Hepatic stellate cell (primary cell): ENCODE measurements around the gene SLC25A47.

ENCODE experiments used
- DNase-seq: peaks from one replicate; pipeline ENCODE4 v3.0.0; 2011; ENCODE audit warnings: low spot score

The SLC25A47 gene

DNA sequence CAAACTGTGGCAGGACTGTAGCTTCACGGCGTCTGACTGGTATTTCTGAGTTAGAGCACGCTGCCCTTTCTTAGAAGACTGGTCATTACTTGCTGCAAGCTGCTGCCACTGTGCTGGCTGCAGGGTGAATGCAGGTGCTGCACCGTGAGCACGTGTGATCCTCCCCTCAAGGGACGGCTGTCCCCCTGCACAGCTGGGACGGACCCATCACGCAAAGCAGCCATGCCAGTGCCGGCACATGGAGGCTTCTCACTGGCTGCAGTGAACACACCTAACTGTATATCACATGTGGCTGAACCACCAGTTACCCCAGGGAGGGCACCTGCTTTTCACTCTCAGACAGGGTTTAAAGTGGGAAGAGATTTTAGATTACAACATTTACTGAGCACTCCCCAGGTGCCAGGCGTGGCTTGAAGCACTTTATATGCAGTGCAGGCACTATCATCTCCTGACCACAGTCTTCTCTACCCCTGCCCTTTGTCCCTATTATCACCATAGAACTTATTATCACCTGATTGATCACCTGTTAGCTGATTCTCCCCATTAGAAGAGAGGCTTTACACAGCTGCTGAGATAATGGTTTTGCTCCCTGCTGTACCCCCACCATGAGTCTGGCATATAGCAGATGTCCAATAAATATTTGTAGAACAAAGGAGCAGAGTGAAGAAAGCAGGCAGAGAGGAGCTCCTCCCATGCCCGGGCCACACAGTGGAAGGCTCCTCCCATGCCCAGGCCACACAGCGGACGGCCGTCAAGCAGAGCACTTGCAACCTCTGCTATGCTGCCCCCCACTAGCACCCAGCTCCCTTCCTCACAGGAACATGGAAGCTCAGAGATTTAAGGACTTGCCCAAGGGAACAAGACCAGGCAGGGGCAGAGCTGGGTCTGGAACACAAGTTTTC, 25.9 kb downstream of the SLC25A47 start:
- no peak for DNase-seq

DNA sequence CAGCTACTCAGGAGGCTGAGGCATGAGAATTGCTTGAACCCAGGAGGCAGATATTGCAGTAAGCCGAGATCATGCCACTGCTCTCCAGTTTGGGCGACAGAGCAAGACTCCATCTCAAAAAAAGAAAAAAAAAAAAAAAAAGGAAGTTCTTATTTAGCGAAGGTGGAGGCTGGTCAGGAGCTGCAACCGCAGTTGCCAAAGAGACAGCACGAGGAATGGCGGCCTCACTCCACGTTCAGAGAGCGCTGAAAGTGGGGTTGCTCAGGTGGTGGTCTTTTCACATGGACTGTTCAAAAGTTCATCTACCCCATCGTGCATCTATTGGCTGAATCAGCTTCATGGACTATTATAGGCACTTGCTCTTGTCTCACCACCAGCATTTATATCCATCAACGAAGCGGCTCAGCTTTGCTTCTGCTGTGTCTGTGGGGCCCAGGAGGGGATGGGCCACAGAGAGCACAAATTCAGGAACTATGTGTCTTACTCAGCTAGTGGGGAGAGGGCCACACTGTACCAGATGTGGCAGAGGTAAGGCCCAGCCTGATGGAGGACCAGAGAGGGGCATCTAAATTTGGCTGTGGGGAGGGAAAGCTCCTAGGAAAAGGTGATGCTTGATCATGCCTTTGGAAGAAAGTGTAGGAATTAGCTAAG, 27.3 kb downstream of the SLC25A47 start:
- no peak for DNase-seq

DNA sequence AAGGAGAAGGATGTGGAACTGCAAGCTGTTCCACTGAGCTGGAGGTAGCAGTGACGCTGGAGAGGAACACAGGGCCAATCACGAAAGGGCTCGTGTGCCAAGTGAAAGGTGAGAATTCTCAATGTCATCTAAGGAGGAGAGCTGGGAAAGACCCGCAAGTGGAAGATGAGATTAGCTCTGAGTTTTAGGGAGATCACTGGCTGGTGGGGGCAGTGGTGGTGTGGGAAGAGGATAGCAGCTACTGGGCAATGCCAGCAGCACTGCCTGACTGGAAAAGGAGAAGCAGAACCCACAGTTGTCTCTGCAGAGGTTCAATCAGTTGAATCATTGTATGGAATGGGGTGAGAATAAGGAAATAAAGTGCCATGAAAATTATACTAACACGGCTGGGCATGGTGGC, 27.8 kb downstream of the SLC25A47 start:
- DNase-seq = no peak

DNA sequence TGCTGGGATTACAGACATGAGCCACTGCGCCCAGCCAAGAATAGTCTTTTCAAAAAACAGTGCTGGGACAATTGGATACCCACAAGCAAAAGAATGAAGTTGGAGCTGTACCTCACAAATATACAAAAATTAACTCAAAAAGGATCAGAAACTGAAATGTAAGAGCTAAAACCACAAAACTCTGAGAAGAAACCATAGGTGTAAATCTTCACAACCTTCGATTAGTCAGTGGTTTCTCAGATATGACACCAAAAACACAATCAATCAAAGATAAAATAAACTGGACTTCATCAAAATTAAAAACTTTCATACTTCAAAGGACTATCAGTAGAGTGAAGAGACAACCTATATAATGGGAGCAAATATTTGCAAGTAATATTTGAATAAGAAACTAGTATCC, 35.3 kb downstream of the SLC25A47 start:
- no peak for DNase-seq

DNA sequence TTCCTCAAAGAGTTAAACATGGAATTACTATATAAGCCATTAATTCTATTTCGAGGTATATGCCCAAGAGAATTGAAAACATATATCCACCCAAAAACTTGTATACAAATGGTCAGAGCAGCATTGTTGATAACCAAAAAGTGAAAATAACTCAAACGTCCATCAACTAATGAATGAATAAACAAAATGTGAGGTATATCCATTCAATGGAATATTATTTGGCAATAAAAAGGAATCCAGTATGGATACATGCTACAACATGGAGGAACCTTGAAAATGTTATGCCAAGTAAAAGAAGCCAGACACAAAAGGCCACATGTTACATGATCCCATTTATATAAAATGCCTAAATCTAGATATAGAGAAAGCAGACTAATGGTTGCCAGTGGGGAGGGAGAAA, 36.0 kb downstream of the SLC25A47 start:
- DNase-seq = no peak

DNA sequence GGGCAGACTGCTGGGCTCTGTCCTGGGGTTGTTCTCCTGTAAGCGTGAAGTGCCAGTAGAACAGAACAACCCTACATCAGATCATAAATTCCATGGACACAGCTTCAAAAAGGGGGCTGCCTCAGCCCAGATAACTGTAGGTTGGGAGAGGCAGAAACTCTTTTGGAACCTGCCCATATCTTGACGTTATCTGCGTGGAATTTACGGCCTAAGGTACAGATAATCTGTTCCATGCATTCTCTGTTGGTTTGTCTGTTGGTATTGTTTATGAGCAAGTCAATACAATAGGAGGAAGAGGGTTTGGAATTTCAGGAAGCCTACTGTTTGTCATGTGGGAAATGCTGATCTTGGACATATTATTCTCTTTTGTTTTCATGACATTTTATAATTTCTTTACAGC, 36.7 kb downstream of the SLC25A47 start:
- DNase-seq = no peak

DNA sequence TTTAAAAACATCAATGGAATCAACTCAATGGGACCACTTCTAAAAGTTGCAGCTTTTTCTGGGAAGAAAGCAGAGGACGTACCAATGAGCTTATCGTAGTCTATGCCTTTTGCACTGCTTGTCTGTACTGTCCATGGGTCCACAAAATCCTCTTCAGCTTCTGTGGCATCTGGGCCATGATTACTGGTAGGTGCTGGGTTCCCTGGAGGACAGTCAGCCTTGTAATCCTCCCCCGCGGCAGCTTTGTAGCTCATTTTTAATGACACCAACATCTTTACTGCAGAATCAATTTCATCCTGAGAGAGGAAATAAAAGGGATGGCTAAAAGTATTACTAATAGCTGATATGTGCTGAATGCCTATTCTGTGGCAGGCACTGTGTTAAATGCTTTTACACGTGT, 38.5 kb downstream of the SLC25A47 start:
- DNase-seq = no peak

DNA sequence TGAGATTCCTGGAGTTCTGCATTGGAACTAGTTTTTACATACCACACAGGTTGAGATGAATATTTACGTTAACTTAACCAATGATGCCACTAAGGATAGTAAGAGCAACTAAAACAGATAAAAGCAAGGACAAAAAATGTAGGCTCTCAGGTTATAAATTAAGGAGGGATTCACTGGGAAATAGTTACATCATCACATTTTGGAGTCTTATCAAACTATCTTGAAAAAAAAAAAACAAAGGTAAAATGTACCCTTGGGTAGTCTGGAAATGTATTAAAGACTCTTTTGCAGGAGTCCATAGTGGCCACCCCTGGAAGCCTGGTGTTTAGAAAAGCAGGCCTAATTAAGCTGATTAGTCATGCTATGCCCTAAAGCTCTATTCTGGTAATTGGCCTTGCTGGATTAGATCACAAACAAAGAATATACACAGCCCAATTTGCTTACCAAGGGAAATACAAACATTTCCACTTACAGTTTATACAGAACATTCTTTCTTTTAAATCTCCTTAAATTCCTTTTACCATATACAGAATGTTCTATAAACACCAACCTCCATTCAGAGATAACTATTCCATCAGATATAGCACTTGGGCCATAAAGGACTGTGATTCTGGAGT, 39.3 kb downstream of the SLC25A47 start:
- DNase-seq = no peak

DNA sequence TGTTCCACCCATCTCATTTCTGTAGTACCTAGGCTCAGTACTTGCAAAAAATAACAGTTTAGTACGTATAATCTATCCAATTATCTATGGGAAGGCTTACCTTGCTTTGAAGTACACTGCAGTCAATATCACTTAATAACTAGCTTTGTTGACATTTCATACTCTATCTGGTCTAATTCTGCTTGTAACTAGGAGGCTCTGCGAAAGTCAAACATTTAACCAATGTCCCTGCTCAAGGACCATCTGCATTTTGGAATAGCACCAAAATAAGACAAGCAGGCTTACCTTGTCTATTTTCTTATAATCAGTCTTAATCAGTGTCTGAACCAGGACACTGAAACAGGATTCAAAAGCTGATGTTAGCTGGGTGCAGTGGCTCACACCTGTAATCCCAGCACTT, 39.9 kb downstream of the SLC25A47 start:
- DNase-seq = no peak

DNA sequence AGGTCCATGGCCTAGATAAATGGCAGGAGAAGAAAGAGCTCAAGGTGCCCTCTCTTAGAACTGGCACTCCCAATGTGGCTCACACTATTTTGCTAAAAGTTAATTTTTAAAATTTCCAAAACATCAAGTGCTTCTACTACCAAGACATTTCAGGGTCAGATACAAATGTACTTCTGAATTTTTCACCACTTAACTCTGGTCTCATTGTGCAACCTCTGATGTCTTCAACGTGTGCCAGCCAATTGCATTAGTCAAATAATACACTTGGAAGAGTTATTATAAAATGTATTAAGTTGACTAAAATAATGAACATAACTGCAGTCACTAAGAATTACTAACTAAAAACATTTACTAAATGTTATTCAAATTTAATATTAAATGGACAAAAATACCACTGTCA, 41.3 kb downstream of the SLC25A47 start:
- no peak for DNase-seq

DNA sequence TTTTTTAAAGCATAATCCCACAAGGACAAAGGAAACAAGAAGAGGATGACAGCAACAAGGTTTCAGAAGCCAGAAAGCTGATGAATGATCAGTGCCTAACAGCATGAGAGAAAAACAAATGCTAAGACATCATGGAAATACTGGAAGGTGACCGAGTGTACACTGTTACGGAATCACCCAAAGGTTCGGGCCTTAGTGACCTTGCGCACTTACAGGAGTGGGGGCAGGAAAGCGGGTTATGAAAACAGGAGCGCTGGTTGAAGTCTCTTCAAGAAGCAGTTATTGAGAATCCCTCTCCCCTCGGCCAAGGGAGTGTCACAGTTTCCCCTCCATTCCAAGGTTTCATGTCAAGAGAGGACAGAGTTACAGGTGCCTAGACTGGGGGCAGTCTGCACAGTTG, 42.6 kb downstream of the SLC25A47 start:
- no peak for DNase-seq

DNA sequence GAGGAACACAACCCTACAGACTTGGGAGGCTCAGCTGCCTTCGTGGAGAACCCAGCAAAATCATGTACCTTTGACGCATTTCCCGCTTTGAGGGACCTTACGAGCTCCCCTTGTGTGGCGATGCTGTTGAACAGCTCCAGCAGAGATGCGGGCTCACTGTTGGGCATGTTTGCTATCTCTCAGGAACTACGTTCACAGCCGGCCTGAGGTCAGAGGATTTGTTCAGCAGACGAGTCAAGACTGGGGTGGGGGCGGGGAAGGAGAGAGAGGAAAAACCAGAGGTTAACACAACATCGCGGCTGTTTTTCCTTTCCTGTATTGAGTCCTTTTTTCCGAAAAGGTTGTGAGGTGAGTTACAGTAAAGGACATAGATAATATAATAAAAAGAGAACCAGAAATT, 45.9 kb downstream of the SLC25A47 start:
- DNase-seq = no peak

DNA sequence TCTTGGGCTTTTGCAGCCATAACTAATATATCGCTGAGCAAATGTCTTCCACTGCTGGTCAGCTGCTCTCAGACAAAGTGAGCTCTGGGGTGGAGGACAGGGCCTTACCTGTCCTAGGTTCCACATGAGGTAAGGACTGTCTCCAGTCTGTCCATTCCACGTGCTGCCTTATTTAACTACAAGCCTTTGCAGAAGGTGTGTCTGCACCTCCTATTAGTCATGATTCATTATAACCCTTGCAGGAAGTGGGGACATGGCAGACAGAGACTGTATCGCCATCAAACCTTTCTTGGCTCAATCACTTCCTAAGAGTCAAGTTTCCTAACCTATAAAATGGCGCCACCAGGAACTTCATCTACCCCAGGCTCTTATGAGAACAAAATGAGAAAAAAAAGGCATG, 46.9 kb downstream of the SLC25A47 start:
- DNase-seq = no peak

DNA sequence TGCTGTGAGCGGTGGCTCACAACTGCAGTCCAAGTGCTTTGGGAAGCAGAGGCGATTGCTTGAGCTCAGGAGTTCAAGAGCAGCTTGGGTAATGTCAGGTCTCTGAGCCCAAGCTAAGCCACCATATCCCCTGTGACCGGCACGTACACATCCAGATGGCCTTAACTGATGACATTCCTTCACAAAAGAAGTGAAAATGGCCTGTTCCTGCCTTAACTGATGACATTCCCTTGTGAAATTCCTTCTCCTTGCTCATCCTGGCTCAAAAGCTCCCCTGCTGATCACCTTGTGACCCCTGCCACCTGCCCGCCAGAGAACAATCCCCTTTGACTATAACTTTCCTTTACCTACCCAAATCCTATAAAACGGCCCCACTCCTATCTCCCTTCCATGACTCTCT, 48.6 kb downstream of the SLC25A47 start:
- no peak for DNase-seq

DNA sequence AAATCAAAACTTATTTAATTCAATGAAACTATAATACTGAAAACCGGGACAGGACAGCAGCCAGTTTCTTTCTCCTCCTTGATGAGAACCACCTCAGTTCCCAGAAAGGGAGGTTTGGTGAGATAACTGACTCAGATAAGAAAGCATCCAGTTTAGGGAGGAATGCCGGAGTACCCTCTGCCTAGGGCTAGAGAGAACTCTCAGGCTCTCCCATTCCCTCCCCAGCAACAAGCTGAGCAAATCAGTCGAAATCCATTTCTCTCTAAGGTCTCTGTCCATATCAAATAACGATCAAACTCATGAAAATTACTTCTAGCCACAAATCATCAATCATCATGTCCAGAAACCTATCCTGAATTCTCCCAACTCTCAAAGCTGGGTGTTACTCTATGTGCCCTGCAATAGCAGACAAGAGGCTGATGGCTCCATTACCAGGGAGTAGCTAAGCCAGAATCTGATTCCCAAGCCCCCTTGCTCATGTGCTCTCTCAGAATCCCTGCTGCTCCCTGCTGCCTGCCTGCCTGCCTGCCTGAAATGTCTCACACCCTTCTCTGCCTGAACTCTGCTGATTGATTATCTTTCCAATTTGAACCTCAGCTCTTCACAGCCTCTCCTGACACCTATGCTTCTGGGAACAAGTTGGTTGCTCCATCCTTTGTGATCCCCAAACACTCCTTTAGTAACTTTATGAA, 49.4 kb downstream of the SLC25A47 start:
- DNase-seq = no peak

DNA sequence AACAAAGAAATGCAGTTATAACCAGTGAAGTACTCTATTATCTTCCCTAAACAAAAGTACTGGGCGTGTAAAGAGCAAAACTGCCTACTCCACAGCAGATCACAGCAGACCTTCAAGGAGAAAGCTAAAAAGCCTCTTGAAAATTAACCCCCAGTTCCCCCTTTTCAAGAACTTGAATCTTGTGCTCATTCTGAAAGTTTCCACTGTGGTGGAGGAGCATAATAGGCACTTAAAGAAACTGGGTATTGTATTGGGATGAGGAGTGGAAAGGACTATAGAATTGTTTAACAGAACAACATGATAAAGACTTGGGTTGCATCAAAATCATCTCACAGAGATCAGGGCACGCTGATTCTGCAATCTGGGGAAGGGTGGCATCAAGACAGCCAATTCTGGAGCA, 51.1 kb downstream of the SLC25A47 start:
- DNase-seq = no peak

DNA sequence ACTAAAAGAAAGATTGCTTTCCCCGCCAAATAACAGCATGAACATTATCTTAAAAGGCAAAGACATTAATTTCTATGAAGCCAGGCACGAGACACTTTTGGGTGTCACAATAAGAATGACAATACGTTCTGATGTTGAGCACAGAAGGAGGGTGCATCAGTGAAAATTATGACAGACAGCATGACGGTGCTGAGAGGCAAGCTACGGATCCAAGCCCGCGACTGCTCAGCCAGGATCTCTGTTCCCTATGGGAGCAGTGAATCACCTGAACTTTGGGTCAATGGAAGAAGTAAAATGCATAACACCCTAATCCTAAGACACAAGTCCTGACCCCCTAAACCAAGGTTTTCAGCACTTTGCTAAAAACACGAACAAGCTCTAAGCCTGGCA, 51.7 kb downstream of the SLC25A47 start:
- no peak for DNase-seq

DNA sequence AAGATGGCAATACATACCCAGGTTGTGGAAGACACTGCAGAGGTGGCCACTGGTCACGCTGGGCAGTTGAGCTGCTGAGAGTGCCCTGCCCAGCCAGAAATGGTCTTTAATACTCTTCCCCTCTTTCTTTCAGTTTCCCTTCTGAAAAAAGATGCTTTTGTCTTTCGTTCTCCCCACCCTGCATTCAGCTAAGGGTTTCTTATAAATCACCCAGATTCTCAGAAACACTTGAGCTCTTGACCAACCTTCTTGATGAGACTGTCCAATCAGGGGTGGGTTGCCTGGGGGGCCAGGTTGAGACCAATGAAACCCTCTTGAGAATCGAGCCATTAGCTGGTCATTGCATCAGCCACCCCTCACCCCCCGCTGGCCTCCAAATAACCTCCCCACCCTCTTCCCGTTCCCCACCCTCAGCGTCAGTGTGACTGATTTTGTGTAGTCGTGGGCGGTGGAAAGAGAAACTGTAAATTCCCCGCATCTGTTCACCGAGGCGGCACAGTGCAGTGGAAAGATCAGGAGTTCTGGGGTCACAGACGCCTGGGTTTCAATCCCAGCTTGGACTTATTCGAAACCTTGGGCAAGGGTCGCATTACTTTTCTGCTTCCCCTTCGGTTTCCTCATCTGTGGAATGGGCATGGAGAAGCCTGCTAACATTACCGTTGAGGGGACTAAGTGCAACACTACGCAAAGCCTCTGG, 52.3 kb downstream of the SLC25A47 start:
- peak; percentile 87 for DNase-seq

DNA sequence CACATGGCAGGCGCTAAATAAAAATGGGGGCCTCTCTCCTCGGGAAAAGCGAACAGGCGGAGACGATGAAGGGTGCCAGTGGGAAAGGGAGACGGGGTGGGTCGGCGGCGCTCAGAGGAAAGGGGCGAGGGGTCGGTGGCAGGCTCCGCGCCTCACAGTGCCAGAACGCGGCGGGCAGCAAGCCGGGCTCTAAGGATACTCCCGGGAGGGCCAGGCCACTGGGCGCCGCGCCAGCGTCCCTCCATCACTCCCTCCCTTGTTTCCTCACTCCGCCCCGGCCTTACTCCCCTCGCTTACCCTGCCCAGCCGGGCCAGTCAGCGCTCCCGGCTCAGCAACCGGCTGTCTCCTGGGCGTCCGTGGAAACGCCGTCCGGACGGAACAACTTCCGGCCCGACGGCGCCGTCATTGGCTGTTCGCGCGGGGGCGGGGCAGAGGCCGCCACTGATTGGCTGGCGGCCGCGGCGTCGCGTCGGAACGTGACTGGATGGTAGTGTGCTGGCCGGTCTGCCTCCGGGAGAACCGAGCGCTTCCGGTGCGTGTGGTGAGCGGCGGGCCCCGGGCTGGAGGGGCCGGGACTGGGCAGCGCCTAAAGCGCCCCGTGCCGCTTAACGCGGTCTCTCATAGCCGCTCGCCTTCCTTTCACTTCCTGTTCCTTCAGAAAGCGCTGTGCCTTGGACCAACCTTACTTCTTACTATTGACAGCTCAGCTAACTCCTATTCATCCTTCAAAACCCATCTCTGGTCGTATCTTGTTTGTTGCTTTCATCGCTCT, 53.0 kb downstream of the SLC25A47 start, which contains the start of gene WDR25:
Gene WDR25, plus strand, starts transcription at position 523 of the 773 bp plus-strand sequence.
- peak; percentile 91 for DNase-seq

DNA sequence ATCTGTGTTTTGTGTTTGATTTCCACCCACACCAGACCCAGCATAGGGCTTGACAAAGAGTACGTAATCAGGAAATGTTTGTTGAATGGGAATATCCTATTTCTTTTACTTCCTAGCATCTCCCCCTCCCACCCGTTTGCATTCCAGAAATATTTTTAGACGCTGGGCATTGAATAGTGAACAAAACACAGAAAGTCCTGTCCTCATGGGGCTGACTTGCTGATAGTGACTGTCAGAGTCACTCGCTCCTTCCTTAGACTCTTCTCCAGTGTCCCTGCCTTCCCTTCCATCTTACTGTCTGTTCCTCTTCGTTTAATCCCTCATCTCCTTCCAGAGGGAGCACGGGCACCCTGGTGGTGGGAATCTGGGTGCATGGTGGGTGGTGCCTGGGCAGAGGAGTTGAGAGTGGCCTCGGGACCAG, 53.6 kb downstream of the SLC25A47 start:
- DNase-seq = peak; percentile 54
